GM18519 (cell line): ENCODE measurements around the gene SLC6A7.

ENCODE experiments used
- ATAC-seq: cut with Tn5 transposase; IDR thresholded peaks from one replicate; pipeline ENCODE4 v1.9.1; 2021; ENCODE audit warnings: mild to moderate bottlenecking, moderate library complexity; ENCODE audit not compliant: unreplicated experiment, low FRiP score

SLC6A7 gene

GRCh38 chr5:150188146-150188842 is 1.6 kb upstream of the SLC6A7 start:
- ATAC-seq, result no peak

- no peak for ATAC-seq
Observed at GRCh38 chr5:150189326-150189725, 536 bp upstream of the SLC6A7 start.

GRCh38 chr5:150190503-150190979 is 679 bp downstream of the SLC6A7 start:
- no peak for ATAC-seq

- no peak for ATAC-seq
Observed at GRCh38 chr5:150190987-150191386, 1.1 kb downstream of the SLC6A7 start.

GRCh38 chr5:150192462-150192861 is 2.6 kb downstream of the SLC6A7 start:
- ATAC-seq, result no peak

GRCh38 chr5:150195736-150196485 is 6.0 kb downstream of the SLC6A7 start:
- ATAC-seq, result no peak

- no peak for ATAC-seq
Observed at GRCh38 chr5:150196514-150196913, 6.7 kb downstream of the SLC6A7 start.

- ATAC-seq, result no peak
Observed at GRCh38 chr5:150196986-150197385, 7.1 kb downstream of the SLC6A7 start.

GRCh38 chr5:150197476-150197875 is 7.6 kb downstream of the SLC6A7 start:
- no peak for ATAC-seq

GRCh38 chr5:150202501-150202900 is 12.6 kb downstream of the SLC6A7 start:
- no peak for ATAC-seq

GRCh38 chr5:150203832-150204589 is 14.1 kb downstream of the SLC6A7 start:
- ATAC-seq, result no peak

- ATAC-seq, result no peak
Observed at GRCh38 chr5:150204590-150204960, 14.7 kb downstream of the SLC6A7 start.

- no peak for ATAC-seq
Observed at GRCh38 chr5:150206098-150206778, 16.4 kb downstream of the SLC6A7 start.

GRCh38 chr5:150206779-150207115 is 16.9 kb downstream of the SLC6A7 start:
- ATAC-seq, result no peak

GRCh38 chr5:150208187-150209098 is 18.6 kb downstream of the SLC6A7 start:
- ATAC-seq, result no peak

GRCh38 chr5:150209099-150209635 is 19.3 kb downstream of the SLC6A7 start:
- no peak for ATAC-seq

GRCh38 chr5:150210644-150211043 is 20.8 kb downstream of the SLC6A7 start:
- no peak for ATAC-seq

- ATAC-seq, result no peak
Observed at GRCh38 chr5:150211156-150212030, 21.5 kb downstream of the SLC6A7 start.

GRCh38 chr5:150213530-150213929 is 23.7 kb downstream of the SLC6A7 start:
- no peak for ATAC-seq
